Left cardiac atrium (tissue), 4 donors: ENCODE results near the gene PLCL1. TPM values are rescaled to one million over a fixed set of nuclear protein-coding genes. Genes with fewer than 3 reads are reported as not detected.
A peak's percentile ranks its signal among the peaks of the same experiment; 100 is the strongest.

ENCODE experiments used
- ATAC-seq, 2 donors: fragments of 200-7000 bp; cut with Tn5 transposase; one replicate each; pipeline ENCODE4 v1.9.1; 2020; ENCODE audit warnings: mild to moderate bottlenecking in 2 of 2, moderate library complexity in 2 of 2
- DNase-seq: peaks from one replicate; pipeline ENCODE4 v3.0.0-alpha.2; 2020
- intact Hi-C, 2 donors: fragments of 100-400 bp; cut with DNase I; formaldehyde crosslinking; loops; one replicate each; pipeline versions ENCODE4 v1.14.1 to v1.15.1; 2022 to 2023
- total RNA-seq, 2 donors: library from RNA; stranded (reverse); fragmentation: NEBNext Ultra II Directional; extraction: Animal tissue kit (Norgen Biotek cat#: 25700); gene quantifications; one replicate each; pipeline ENCODE4 v1.2.1, GENCODE V29; 2021
- donor health status: DM: no; HTN: yes; CAD: no.
- donor health status: DM: no; HTN: yes; CAD: no; lungs with severe emphysema.
- donor health status: DM: yes; HTN: yes; CAD: no.
- donor health status: Dilated cardiomyopathy.

The PLCL1 gene
- total RNA-seq, 2 donors from 2014 or later = 17.7 to 19.1 TPM

DNA sequence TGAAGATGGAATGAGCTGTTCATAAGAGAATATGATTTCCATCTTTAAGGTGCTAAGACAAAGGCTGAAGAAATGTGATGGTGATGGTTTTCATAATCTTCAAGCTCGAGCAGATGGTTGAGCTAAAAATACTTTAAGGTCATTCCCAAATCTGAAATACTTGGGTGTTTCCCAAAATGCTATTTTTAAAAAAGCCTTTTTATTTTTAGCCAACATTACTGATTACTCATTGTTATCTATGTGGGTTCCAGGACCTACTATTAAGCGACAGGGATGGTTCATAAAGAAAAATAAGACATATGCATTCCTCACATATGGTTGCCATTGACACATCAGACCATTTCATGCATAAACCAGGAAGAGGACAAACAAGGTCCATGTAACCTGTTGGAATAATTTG is 298.5 kb downstream of the PLCL1 start:
- intact Hi-C loops = no loop called here
- DNase-seq = no peak
- peak in 1 of 2 donors; percentile 47 for ATAC-seq

GRCh38 chr2:198106621-198107385 is 302.4 kb downstream of the PLCL1 start:
- DNase-seq (no peak), ATAC-seq (peak in 1 of 2 donors; percentile 57)
- intact Hi-C loops = no loop called here

- DNase-seq (no peak), ATAC-seq (peak; percentile 71)
- intact Hi-C loops = loop anchor here in 1 of 2 donors (10.0 kb wide), 1 partner anchor 149 kb away; no protein-coding TSS in a partner anchor
Observed at GRCh38 chr2:198113316-198113715, 308.9 kb downstream of the PLCL1 start.

DNA sequence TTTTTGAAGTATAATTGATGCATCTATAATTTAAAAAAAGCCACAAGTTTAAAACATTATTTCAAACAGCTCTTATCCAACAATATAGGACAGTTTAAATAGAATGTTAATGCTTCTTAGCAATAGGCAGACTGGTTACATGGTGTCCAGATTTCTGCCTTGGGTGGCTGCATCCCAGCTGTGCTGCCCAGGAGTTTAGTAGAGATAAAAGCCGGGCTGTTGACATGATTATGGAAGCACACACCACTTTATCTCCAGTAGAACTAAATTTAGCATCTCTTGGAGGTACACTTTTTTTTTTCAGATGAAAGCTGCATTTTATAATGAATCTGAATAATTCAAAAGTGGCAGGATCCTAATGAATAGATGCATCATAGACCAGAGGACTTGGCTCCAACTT is 309.7 kb downstream of the PLCL1 start:
- ATAC-seq (peak; percentile 79 to 88), DNase-seq (no peak)
- intact Hi-C loops = loop anchor here in 1 of 2 donors (10.0 kb wide), 1 partner anchor 149 kb away; no protein-coding TSS in a partner anchor

- no peak for ATAC-seq
- DNase-seq = no peak
- intact Hi-C loops = loop anchor here in 1 of 2 donors (10.0 kb wide), 1 partner anchor 150 kb away; no protein-coding TSS in a partner anchor
Observed at GRCh38 chr2:198115201-198115600, 310.8 kb downstream of the PLCL1 start.

DNA sequence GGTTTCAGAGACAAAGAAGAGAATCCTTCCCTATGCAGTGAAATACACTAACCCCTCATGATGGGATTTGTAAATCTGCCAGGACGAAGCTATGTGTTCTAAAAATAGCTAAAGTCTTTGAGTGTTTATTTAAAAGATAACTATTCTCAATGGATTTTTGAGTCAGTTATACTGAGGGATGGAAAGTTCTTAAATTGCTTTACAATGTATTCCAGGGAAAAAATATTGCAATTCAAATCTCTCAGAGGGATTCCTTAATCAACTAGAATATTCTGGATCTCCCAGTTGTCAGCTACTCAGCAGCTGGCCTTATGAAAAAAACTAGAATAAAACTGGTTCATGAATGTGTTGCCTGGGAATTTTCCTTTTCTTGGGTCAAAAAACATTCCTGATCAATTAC is 312.4 kb downstream of the PLCL1 start:
- ATAC-seq = peak in 1 of 2 donors; percentile 36
- intact Hi-C loops = loop anchor here in 1 of 2 donors (10.0 kb wide), 1 partner anchor 152 kb away; no protein-coding TSS in a partner anchor
- no peak for DNase-seq

DNA sequence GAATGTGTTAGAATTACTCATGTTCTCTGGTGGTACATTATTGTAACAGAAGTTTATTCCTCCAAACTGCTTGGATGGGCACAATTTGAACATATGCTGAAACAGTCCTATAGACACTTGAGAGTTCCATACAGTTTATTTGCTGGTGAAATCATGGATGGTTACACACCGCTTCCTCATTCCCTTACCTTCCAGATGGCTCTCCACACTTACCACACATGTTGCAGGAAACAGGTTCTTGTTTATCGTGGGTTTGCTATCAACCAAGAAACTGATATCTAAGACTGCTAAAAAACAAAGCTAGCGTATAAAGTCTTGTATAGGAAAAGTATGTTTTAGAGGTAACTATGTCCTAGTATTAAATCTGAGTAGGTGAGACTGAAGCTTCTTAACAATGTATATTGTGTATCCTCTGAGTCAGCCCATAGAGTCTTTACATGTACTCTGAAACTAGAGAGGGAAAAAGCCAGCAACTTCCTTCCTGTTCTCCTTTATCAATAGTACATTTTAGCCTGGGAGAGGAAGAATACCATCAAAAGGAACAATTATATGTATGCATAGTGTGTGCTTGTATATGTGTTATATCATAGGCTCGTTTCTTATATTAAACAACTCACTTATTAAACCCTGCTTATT is 313.1 kb downstream of the PLCL1 start:
- intact Hi-C loops = loop anchor here in 1 of 2 donors (10.0 kb wide), 1 partner anchor 153 kb away; no protein-coding TSS in a partner anchor
- DNase-seq (no peak), ATAC-seq (no peak)

GRCh38 chr2:198127627-198128026 is 323.2 kb downstream of the PLCL1 start:
- DNase-seq = peak; percentile 31
- peak; percentile 83 to 85 for ATAC-seq
- intact Hi-C loops = loop anchor here (1.0 to 5.0 kb wide), 2 partner anchors 324 to 325 kb away; partner anchors contain the start of gene PLCL1 (in 1 of the 2)

GRCh38 chr2:198129609-198130008 is 325.2 kb downstream of the PLCL1 start:
- intact Hi-C loops = loop anchor here in 1 of 2 donors (5.0 kb wide), 1 partner anchor 327 kb away; the partner anchor contains the start of gene PLCL1
- no peak for ATAC-seq
- DNase-seq = no peak

DNA sequence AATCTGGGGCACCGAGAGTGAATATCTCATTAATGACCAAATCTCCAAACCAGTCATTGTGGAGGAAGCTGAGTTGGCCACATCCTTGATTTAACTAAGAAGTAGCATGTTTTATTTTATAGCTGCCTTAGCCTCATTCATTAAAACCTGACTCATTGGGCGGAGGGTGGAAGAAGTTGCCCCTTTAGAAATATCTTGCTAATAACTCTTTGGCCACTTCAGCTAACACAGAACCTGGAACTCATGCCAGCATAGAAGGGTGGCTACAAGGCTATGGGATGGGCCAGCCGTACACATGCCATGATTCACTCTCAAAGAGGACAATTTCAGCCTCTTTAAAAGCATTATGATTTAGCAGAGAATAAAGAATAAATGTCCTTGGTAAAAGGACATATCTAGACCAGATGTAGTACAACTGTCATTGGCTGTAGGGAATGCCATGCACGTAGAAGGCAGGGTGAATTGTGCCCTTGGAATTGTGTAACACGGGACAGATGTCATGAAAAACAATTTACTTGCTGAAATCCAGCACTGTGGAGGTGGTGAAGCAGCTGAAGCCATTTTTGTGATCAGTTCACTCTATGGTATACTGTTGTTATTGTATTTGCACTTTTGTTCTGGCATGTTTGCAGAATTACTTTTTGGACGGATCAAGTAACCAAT is 330.0 kb downstream of the PLCL1 start:
- no peak for ATAC-seq
- DNase-seq = no peak
- intact Hi-C loops = no loop called here

- ATAC-seq (no peak), DNase-seq (no peak)
- intact Hi-C loops = no loop called here
Observed at GRCh38 chr2:198135481-198135934, 331.1 kb downstream of the PLCL1 start.

GRCh38 chr2:198136142-198136541 is 331.7 kb downstream of the PLCL1 start:
- ATAC-seq (no peak), DNase-seq (no peak)
- intact Hi-C loops = no loop called here

GRCh38 chr2:198137733-198138132 is 333.3 kb downstream of the PLCL1 start:
- intact Hi-C loops = no loop called here
- no peak for ATAC-seq
- DNase-seq = no peak

DNA sequence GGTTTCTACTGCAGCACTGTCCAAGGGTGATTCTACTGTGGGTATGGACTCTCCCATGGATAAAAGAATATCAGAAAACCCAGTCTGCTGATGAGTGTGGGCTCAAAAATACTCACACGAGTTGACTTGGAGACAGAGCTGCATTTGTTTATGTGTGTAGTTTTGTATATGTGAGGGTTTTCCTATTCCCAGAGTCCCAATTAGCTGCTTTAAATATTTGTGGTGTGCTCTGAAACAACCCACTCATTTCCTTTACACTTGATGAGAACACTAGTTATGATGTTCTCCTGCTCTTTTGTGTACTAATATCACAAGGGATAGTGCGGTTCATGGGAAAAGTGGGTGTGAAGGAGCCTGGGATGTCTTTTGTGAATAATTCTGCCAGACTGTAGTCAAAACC is 337.3 kb downstream of the PLCL1 start:
- intact Hi-C loops = no loop called here
- DNase-seq (no peak), ATAC-seq (no peak)

DNA sequence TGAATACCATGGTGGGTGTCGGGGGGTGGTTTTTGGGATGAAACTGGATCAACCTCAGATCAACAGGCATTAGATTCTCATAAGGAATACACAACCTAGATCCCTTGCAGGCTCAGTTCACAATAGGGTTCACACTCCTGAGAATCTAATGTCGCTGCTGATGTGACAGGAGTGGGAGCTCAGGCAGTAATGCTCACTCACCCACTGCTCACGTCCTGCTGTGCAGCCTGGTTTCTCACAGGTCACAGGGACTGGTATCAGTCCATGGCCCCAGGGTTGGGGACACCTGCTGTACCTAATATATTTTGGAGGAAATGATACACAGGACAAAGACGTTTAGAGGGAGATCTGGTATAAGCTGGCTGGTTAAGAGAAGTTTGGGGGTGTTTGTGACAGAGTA is 338.8 kb downstream of the PLCL1 start:
- DNase-seq = no peak
- intact Hi-C loops = no loop called here
- ATAC-seq = no peak

GRCh38 chr2:198143793-198144192 is 339.4 kb downstream of the PLCL1 start:
- no peak for DNase-seq
- no peak for ATAC-seq
- intact Hi-C loops = no loop called here

DNA sequence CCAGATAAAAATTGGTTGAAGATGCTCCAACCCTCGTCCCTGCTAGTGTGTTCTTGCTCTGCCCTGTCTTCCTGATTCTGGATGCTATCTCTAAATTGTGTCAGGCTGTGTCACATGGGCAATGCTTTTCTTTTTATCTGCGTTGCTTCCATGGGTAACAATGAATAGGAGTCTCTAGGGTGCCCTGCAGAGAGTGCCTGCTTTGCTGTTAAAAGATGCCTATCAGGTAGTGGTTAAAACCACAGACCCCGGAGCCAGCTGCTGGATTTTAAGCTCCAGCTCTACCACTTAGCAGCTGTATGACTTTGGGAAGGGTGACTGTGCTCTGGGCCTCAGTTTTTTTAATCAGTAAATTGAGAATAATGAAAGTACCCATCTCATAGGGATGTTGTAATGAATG is 340.3 kb downstream of the PLCL1 start:
- ATAC-seq (no peak), DNase-seq (no peak)
- intact Hi-C loops = no loop called here

DNA sequence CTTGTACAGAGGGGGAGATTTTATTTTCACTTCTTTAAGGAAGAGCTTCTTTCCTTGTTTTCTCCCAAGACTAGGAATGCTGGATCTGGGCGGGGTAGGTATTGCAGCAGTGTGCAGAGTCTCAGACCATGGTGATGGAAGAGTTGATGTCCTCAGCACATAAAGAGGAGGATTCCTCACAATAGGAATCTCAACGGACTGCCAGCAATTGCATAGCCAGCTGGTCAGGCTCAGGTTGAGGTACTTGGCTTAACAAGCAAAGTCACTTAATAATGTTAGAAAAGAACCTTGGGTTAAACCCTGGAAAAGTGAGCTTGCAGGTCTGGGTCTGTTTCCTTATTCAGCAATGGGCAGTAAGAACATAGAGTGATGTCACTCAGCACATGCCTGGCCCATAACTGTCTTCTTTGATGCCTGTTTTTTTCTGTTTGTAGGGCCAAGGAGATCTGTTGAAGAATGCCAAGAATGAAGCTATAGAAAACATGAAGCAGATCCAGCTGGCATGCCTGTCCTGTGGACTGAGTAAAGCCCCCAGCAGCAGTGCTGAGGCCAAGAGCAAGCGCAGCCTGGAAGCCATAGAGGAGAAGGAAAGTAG is 342.1 kb downstream of the PLCL1 start:
- DNase-seq (no peak), ATAC-seq (no peak)
- intact Hi-C loops = no loop called here

GRCh38 chr2:198157314-198157713 is 352.9 kb downstream of the PLCL1 start:
- ATAC-seq = no peak
- no peak for DNase-seq
- intact Hi-C loops = no loop called here
